Measurements from ENCODE around the gene ADAMTS6.

- TF ChIP-seq REST (IDR thresholded peaks at IDR 0.05; ENCODE audit: low read depth) (no peak), FOXM1 (IDR thresholded peaks at IDR 0.05; ENCODE audit: borderline replicate concordance, low read depth) (no peak), CREB1 (IDR thresholded peaks at IDR 0.05; ENCODE audit: low read depth) (no peak), EP300 (IDR thresholded peaks at IDR 0.05; ENCODE audit: borderline replicate concordance) (no peak), EGR1 (IDR thresholded peaks at IDR 0.05) (no peak), TAF1 (IDR thresholded peaks at IDR 0.05; ENCODE audit: low read depth) (no peak), NFIC (IDR thresholded peaks at IDR 0.05) (no peak), TCF12 (IDR thresholded peaks at IDR 0.05; ENCODE audit: low read depth) (no peak), RAD21 (IDR thresholded peaks at IDR 0.05; ENCODE audit: low read depth) (no peak), USF1 (IDR thresholded peaks at IDR 0.05) (no peak), YY1 (IDR thresholded peaks at IDR 0.05; ENCODE audit: low read depth) (no peak)
These were observed 63.1 kb downstream of the ADAMTS6 start for GRCh38 chr5:65418661-65419060.

All from Ishikawa (cell line).